Stomach (tissue), 9 donors: ENCODE results near the gene CPED1. TPM values are rescaled to one million over a fixed set of nuclear protein-coding genes. Genes with fewer than 3 reads are reported as not detected.
A peak's percentile ranks its signal among the peaks of the same experiment; 100 is the strongest.

Source experiments
- DNase-seq, 2 donors: peaks; one replicate each; pipeline versions ENCODE4 v3.0.0 to v3.0.0-alpha.2; 2013 to 2019
- H3K27ac ChIP-seq, 5 donors: fragments of 200-600 bp in 4 of 5; sonication (generic) in 4 of 5; one replicate each; pipeline ENCODE4 v1.5.1; 2013 to 2019; ENCODE audit warnings: mild to moderate bottlenecking in 1 of 5, moderate library complexity in 1 of 5
- H3K27me3 ChIP-seq, 3 donors: fragments of 200-600 bp; sonication (generic); one replicate each; pipeline ENCODE4 v1.5.1; 2017 to 2019; ENCODE audit warnings: mixed run types in 1 of 3
- H3K36me3 ChIP-seq, 4 donors: fragments of 200-600 bp; sonication (generic); 1 replicate in 3 of 4; 2 replicates in 1 of 4; pipeline ENCODE4 v1.5.1; 2016 to 2019
- H3K4me1 ChIP-seq, 4 donors: fragments of 200-600 bp; sonication (generic); one replicate each; pipeline ENCODE4 v1.5.1; 2016 to 2019
- H3K4me3 ChIP-seq, 4 donors: fragments of 200-600 bp; sonication (generic) in 3 of 4; one replicate each; pipeline ENCODE4 v1.5.1; 2016 to 2019; ENCODE audit warnings: mild to moderate bottlenecking in 1 of 4
- H3K9me3 ChIP-seq, 4 donors: fragments of 200-600 bp; sonication (generic); one replicate each; pipeline ENCODE4 v1.5.1; 2016 to 2019
- CTCF ChIP-seq, 7 experiments: fragments of 450-650 bp in 4 of 7; fragments of 200-600 bp in 3 of 7; sonication (generic) in 3 of 7; IDR thresholded peaks; one replicate each; pipeline ENCODE4 v1.5.1; 2016 to 2019; ENCODE audit warnings: antibody characterized with exemption in 7 of 7, control low read depth in 2 of 7, mild to moderate bottlenecking in 1 of 7
- EP300 ChIP-seq: sonication (generic); formaldehyde crosslinking; IDR thresholded peaks from one replicate; pipeline ENCODE4 v1.6.1; 2017; ENCODE audit warnings: antibody characterized with exemption
- POLR2A ChIP-seq, 4 donors: fragments of 450-650 bp; IDR thresholded peaks; one replicate each; pipeline ENCODE4 v1.6.1; 2016; ENCODE audit warnings: antibody characterized with exemption in 4 of 4, control low read depth in 2 of 4, mild to moderate bottlenecking in 1 of 4, moderate library complexity in 1 of 4
- POLR2AphosphoS5 ChIP-seq, 3 donors: sonication (generic); formaldehyde crosslinking; IDR thresholded peaks; one replicate each; pipeline ENCODE4 v1.6.1; 2016; ENCODE audit warnings: antibody characterized with exemption in 3 of 3
- WGBS, 5 donors: extraction: QIAGEN DNeasy Blood & Tissue Kit in 3 of 5; methylation state at CpG; one replicate each; pipeline versions ENCODE4 v1.1.5 to v1.1.7; 2013 to 2018; 5-methylcytosine and 5-hydroxymethylcytosine counted together
- intact Hi-C: fragments of 100-400 bp; cut with DNase I; formaldehyde crosslinking; loops from one replicate; pipeline ENCODE4 v1.15.1; 2023; ENCODE audit warnings: low total_unique reads
- polyA plus RNA-seq, 3 donors: library from polyadenylated mRNA; stranded (reverse); fragments of 200-250 nt; gene quantifications; one replicate each; pipeline ENCODE4 v1.2.3, GENCODE V29; 2013
- total RNA-seq, 5 donors: library from RNA; depleted of rRNA; stranded (reverse); fragments of >200 nt; gene quantifications; one replicate each; pipeline versions ENCODE4 v1.1.0 to v1.2.3, GENCODE V29; 2014 to 2016
- donor health status: healthy with polysubstance abuse.
- donor health status: Bipolar disorder and iron deficiency.
- donor health status: healthy.

Gene CPED1
- total and polyA plus RNA-seq, 8 donors = 3.0 to 58.7 (median 15.9) TPM

- H3K4me3 ChIP-seq = no peak overlapping the region
- peaks cover 0 to 4% (median 0%) of the 10 kb centered on the region in 4 donors for H3K36me3 ChIP-seq
- 8 to 22% (median 14%) methylated on average over 3 of the region's 3 CpGs for WGBS, 5 donors
- TF ChIP-seq CTCF (IDR thresholded peaks at IDR 0.05) = no peak
- TF ChIP-seq EP300 = no peak
- no peak for TF ChIP-seq POLR2A (IDR thresholded peaks at IDR 0.05)
- no peak for TF ChIP-seq POLR2AphosphoS5 (IDR thresholded peaks at IDR 0.05)
- H3K4me1 ChIP-seq = no peaks in the 10 kb centered on the region
- intact Hi-C loops = no loop called here
- H3K27me3 ChIP-seq = peaks cover 0 to 37% (median 12%) of the 10 kb centered on the region in 3 donors
- peak in 1 of 2 donors; percentile 20 for DNase-seq
- H3K27ac ChIP-seq = no peak overlapping the region
- H3K9me3 ChIP-seq = no peaks in the 10 kb centered on the region
Observed at GRCh38 chr7:121337398-121337797, 348.9 kb downstream of the CPED1 start.

GRCh38 chr7:121339082-121339481 lies 350.6 kb downstream of the CPED1 start:
- TF ChIP-seq POLR2A (IDR thresholded peaks at IDR 0.05) (no peak), POLR2AphosphoS5 (IDR thresholded peaks at IDR 0.05) (no peak), EP300 (no peak), CTCF (IDR thresholded peaks at IDR 0.05) (no peak)
- 74 to 81% (median 79%) methylated on average over 5 of the region's 5 CpGs for WGBS, 5 donors
- peaks cover 0 to 4% (median 0%) of the 10 kb centered on the region in 4 donors for H3K36me3 ChIP-seq
- intact Hi-C loops = no loop called here
- H3K4me3 ChIP-seq = no peak overlapping the region
- no peak for DNase-seq
- no peaks in the 10 kb centered on the region for H3K4me1 ChIP-seq
- H3K27me3 ChIP-seq = peaks cover 0 to 20% (median 8%) of the 10 kb centered on the region in 3 donors
- no peaks in the 10 kb centered on the region for H3K9me3 ChIP-seq
- no peak overlapping the region for H3K27ac ChIP-seq

- H3K27ac ChIP-seq = no peak overlapping the region
- peaks cover 0 to 3% (median 0%) of the 10 kb centered on the region in 3 donors for H3K27me3 ChIP-seq
- TF ChIP-seq POLR2A (IDR thresholded peaks at IDR 0.05) (no peak), EP300 (no peak), CTCF (IDR thresholded peaks at IDR 0.05) (no peak), POLR2AphosphoS5 (IDR thresholded peaks at IDR 0.05) (no peak)
- intact Hi-C loops = no loop called here
- H3K9me3 ChIP-seq = no peaks in the 10 kb centered on the region
- H3K4me3 ChIP-seq = no peak overlapping the region
- no peak for DNase-seq
- peaks cover 0 to 12% (median 4%) of the 10 kb centered on the region in 4 donors for H3K36me3 ChIP-seq
- H3K4me1 ChIP-seq = no peaks in the 10 kb centered on the region
Observed at GRCh38 chr7:121341933-121342332, 353.4 kb downstream of the CPED1 start.

- intact Hi-C loops = no loop called here
- no peak for DNase-seq
- Histone ChIP-seq H3K27me3 (no peaks in the 10 kb centered on the region), H3K9me3 (no peaks in the 10 kb centered on the region), H3K4me1 (no peaks in the 10 kb centered on the region), H3K36me3 (peaks cover 0 to 17% (median 9%) of the 10 kb centered on the region in 4 donors), H3K4me3 (no peak overlapping the region), H3K27ac (no peak overlapping the region)
- TF ChIP-seq EP300 (no peak), POLR2A (IDR thresholded peaks at IDR 0.05) (no peak), POLR2AphosphoS5 (IDR thresholded peaks at IDR 0.05) (no peak), CTCF (IDR thresholded peaks at IDR 0.05) (no peak)
- WGBS, 5 donors = 91 to 97% (median 96%) methylated on average over 4 of the region's 4 CpGs
Observed at GRCh38 chr7:121342631-121343030, 354.1 kb downstream of the CPED1 start.
